ENCODE measurements around the gene PLD3. TPM values are rescaled to one million over a fixed set of nuclear protein-coding genes. Genes with fewer than 3 reads are reported as not detected.

PLD3 gene
- total and polyA plus RNA-seq, 2 donors (not counting 3 experiments of a cell fraction or from before 2014, with no cell fraction given), result 166 to 479 TPM

DNA sequence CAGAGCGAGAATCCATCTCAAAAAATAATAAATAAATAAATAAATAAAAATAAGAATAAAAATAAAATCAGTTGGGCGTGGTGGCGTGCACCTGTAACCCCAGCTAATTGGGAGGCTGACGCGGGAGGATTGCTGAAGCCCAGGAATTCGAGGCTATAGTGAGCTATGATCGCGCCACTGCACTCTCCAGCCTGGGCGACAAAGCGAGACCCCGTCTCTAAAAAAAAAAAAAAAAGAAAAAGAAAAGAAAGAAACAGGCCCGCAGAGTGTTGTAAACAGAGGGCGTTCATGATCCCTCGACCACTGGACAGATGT, 71.9 kb downstream of the PLD3 start:
- dilution Hi-C loops (cut with MboI; ENCODE audit: extremely low pct_ligation_motif_present, low sequenced_read_pairs) (no loop called here), intact Hi-C loops (cut with micrococcal nuclease) (loop anchor here (2.0 to 5.0 kb wide), 2 partner anchors 73 to 178 kb away; partner anchors contain the start of genes C19orf47 and PLD3)
- no TSS peak for BruUV-seq (replicated peaks)
- Histone ChIP-seq H3K9ac (replicated peaks; ENCODE audit: extremely low read depth, insufficient read depth, low read length) (peak overlapping the region; percentile 46), H3K36me3 (ENCODE audit: control insufficient read depth in 2 of 2, extremely low read depth in 1 of 2, insufficient read depth in 2 of 2, low read length in 2 of 2) (peaks cover 8 to 9% of the 10 kb centered on the region in 2 experiments), H3K4me2 (ENCODE audit: insufficient read depth, low read length) (peak overlapping the region; percentile 68), H3K9me3 (replicated peaks; ENCODE audit: control insufficient read depth, insufficient read depth, low read length) (no peaks in the 10 kb centered on the region), H2AFZ (ENCODE audit: low read depth, low read length) (peak overlapping the region; percentile 17), H3K4me3 (replicated peaks in 1 of 3; ENCODE audit: insufficient read depth in 1 of 3, low read depth in 1 of 3, low read length in 3 of 3) (peak overlapping the region in 2 of 3 experiments; percentile 22 to 54), H3K4me1 (ENCODE audit: control insufficient read depth, extremely low read depth, insufficient read depth, low read length) (peaks cover 27% of the 10 kb centered on the region), H3K79me2 (ENCODE audit: control insufficient read depth, insufficient read depth, low read length) (peaks cover 30% of the 10 kb centered on the region), H3K27ac (ENCODE audit: insufficient read depth, low read depth, low read length) (peak overlapping the region; percentile 75), H3K27me3 (ENCODE audit: control insufficient read depth in 2 of 2, insufficient read depth in 2 of 2, low read length in 2 of 2) (no peaks in the 10 kb centered on the region), H3K9me1 (replicated peaks; ENCODE audit: control insufficient read depth, extremely low read depth, insufficient read depth, low read length) (no peaks in the 10 kb centered on the region), H4K20me1 (replicated peaks; ENCODE audit: control insufficient read depth, extremely low read depth, insufficient read depth, low read length) (no peaks in the 10 kb centered on the region)
- TF ChIP-seq, protein P1, sequence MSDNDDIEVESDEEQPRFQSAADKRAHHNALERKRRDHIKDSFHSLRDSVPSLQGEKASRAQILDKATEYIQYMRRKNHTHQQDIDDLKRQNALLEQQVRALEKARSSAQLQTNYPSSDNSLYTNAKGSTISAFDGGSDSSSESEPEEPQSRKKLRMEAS (IDR thresholded peaks at IDR 0.05; ENCODE audit: insufficient read depth, insufficient read length), result no peak
- TF ChIP-seq EZH2 (IDR thresholded peaks at IDR 0.05; ENCODE audit: borderline replicate concordance, low read depth, low read length, severe bottlenecking), result no peak
- no peak for TF ChIP-seq FOS (IDR thresholded peaks at IDR 0.05; ENCODE audit: borderline replicate concordance, insufficient read depth, low read length)
- TF ChIP-seq MYC (IDR thresholded peaks at IDR 0.05; ENCODE audit: low read depth, low read length), result no peak
- no peak for TF ChIP-seq POLR2AphosphoS5 (IDR thresholded peaks at IDR 0.05; ENCODE audit: insufficient read depth, low read depth, low read length)
- TF ChIP-seq GATA2 (IDR thresholded peaks at IDR 0.05; ENCODE audit: insufficient read depth, insufficient read length, low read depth, low read length), result no peak
- TF ChIP-seq, protein P2, sequence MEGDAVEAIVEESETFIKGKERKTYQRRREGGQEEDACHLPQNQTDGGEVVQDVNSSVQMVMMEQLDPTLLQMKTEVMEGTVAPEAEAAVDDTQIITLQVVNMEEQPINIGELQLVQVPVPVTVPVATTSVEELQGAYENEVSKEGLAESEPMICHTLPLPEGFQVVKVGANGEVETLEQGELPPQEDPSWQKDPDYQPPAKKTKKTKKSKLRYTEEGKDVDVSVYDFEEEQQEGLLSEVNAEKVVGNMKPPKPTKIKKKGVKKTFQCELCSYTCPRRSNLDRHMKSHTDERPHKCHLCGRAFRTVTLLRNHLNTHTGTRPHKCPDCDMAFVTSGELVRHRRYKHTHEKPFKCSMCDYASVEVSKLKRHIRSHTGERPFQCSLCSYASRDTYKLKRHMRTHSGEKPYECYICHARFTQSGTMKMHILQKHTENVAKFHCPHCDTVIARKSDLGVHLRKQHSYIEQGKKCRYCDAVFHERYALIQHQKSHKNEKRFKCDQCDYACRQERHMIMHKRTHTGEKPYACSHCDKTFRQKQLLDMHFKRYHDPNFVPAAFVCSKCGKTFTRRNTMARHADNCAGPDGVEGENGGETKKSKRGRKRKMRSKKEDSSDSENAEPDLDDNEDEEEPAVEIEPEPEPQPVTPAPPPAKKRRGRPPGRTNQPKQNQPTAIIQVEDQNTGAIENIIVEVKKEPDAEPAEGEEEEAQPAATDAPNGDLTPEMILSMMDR (IDR thresholded peaks at IDR 0.05; ENCODE audit: extremely low read depth in 1 of 2, insufficient read depth in 1 of 2, low read depth in 1 of 2, low read length in 2 of 2), result no peak
- TF ChIP-seq POLR2A (IDR thresholded peaks at IDR 0.05; ENCODE audit: low read depth, low read length), result no peak
- TF ChIP-seq JUN (IDR thresholded peaks at IDR 0.05; ENCODE audit: borderline replicate concordance, insufficient read depth, insufficient read length, low read depth), result no peak
- ChIA-PET POLR2A (interaction anchor here (0.9 to 1.9 kb wide), 4 partner anchors 13 to 115 kb away, joined by 3 to 15 read pairs (median 4); no protein-coding TSS in a partner anchor), CTCF (interaction anchor here (0.6 to 3.7 kb wide), 28 partner anchors 9 to 214 kb away, joined by 3 to 43 read pairs (median 5); partner anchors contain the start of genes BLVRB, C19orf47, PLD3 and SERTAD3)
- DNase-seq (ENCODE audit: low read depth, low spot score) (no peak), FAIRE-seq (no peak)

Measured in endothelial cell of umbilical vein (primary cell).